HAP-1 (cell line): Measurements from ENCODE around the gene VWF.
"Not testable (repeated sequence)": the region's sequence is repeated elsewhere in the genome, so short reads cannot be mapped to it uniquely, and the experiment has no call there.

Experiments
- DNase-seq, 2 experiments: peaks; one replicate each; pipeline ENCODE4 v3.0.0-alpha.2; 2016 to 2020; ENCODE audit warnings: low spot score in 2 of 2
- H3K27me3 ChIP-seq: fragments of 250-450 bp; sonication (Bioruptor Pico); 2 replicates; pipeline ENCODE4 v1.5.1; 2020; ENCODE audit warnings: low read depth, mild to moderate bottlenecking, moderate library complexity
- H3K36me3 ChIP-seq: fragments of 250-450 bp; sonication (Bioruptor Pico); replicated peaks from 2 replicates; pipeline ENCODE4 v1.5.1; 2020; ENCODE audit warnings: mild to moderate bottlenecking
- H3K4me1 ChIP-seq: fragments of 250-450 bp; sonication (Bioruptor Pico); 2 replicates; pipeline ENCODE4 v1.5.1; 2020; ENCODE audit warnings: mild to moderate bottlenecking
- H3K4me3 ChIP-seq: fragments of 250-450 bp; sonication (Bioruptor Pico); 2 replicates; pipeline ENCODE4 v1.5.1; 2020; ENCODE audit warnings: mild to moderate bottlenecking, moderate library complexity
- H3K9me3 ChIP-seq: fragments of 250-450 bp; sonication (Bioruptor Pico); 2 replicates; pipeline ENCODE4 v1.5.1; 2020; ENCODE audit warnings: mild to moderate bottlenecking, moderate library complexity
- in situ Hi-C: fragments of 300-500 bp; cut with MboI; formaldehyde crosslinking; loops from 3 replicates; pipeline ENCODE4 v1.14.3; 2020; ENCODE audit warnings: low sequenced_read_pairs, inconsistent platforms, mixed read lengths

VWF gene

DNA sequence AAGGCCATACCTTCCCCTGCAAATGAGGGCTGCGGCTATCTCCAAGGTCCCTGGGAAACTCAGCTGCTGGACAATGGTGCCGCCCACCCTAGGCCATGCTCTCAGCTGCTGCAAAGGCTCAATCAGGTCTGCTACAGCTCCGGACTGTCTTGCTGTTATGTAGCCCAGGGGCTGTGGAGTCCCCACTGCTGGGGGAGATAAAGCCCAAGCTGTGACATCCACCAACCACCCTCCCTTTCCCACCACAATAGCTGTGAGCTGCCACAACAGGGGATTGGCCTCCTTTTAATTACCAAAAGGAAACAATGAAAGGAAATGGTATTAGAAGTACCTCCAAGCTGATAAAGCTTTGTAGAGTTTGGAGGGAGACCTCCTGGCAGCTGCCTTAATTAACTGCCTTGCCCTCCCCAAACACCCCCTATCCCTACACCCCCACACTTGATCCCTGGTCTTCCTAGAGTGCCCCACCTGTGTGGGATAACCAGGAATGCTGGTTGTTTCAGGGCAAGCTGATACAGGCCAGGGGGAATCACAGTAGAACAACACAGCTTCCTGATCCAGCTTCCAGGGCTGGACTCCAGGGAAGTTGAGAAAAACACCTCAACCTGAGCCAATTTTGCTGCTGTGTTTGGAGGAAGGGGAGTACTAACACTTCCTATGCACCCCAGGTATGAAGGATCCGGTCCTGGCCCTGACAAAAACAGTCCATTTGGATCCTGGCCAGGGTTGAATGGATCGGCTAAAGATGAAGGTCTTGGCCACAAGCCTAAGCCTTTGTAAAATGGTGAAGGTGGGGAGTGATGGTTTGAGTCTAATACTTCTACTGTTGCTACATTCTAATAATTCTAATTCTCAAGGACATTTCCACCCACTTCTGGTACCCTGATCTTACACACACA lies at the start of gene VWF:
TSS of gene VWF (minus strand) at position 260 of the 899 bp plus-strand sequence. CDS start 1,474 bp downstream, outside the sequence.
- Histone ChIP-seq H3K9me3 (no peaks in the 10 kb centered on the region), H3K4me3 (no peak within 1 kb of the TSS), H3K4me1 (no peaks in the 10 kb centered on the region), H3K36me3 (no peaks in the 10 kb centered on the region), H3K27me3 (no peaks in the 10 kb centered on the region)
- in situ Hi-C loops = no loop called here
- no peak for DNase-seq

DNA sequence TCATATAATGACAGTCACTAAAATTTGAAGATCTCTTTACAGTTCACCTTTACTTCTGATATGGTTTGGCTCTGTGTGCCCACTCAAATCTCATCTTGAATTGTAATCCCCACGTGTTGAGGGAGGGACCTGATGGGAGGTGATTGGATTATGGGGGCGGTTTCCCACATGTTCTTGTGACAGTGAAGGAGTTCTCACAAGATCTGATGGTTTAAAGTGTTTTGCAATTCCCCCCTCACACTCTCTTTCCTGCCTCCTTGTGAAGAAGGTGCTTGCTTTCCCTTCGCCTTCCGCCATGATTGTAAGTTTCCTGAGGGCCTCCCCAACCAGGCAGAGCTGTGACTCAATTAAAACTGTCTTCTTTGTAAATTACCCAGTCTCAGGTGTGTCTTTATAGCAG lies 48.4 kb upstream of the VWF start:
- H3K36me3 ChIP-seq = no peaks in the 10 kb centered on the region
- H3K9me3 ChIP-seq = no peaks in the 10 kb centered on the region
- DNase-seq = no peak
- H3K27me3 ChIP-seq = no peaks in the 10 kb centered on the region
- in situ Hi-C loops = no loop called here
- no peaks in the 10 kb centered on the region for H3K4me1 ChIP-seq
- H3K4me3 ChIP-seq = no peak overlapping the region

DNA sequence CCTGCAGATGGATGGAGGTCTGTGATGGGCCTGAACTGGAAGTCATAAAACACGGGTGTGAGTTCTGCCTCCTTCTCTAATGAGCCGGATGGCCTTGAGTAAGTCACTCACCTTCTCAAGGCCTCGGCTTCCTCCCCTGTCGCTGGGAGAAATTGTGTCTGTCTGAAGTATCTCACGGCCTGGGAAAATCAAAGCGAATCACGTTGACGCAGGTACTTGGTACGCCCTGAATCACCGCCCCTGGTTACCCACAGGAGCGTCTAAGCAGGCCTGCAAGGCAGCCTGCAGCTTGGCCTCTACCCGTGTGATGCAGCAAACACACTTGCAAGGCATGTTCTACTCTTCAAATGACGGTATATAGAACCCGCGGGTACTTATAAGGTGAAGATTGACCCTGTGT lies 47.6 kb upstream of the VWF start:
- H3K36me3 ChIP-seq = no peaks in the 10 kb centered on the region
- no peaks in the 10 kb centered on the region for H3K27me3 ChIP-seq

DNA sequence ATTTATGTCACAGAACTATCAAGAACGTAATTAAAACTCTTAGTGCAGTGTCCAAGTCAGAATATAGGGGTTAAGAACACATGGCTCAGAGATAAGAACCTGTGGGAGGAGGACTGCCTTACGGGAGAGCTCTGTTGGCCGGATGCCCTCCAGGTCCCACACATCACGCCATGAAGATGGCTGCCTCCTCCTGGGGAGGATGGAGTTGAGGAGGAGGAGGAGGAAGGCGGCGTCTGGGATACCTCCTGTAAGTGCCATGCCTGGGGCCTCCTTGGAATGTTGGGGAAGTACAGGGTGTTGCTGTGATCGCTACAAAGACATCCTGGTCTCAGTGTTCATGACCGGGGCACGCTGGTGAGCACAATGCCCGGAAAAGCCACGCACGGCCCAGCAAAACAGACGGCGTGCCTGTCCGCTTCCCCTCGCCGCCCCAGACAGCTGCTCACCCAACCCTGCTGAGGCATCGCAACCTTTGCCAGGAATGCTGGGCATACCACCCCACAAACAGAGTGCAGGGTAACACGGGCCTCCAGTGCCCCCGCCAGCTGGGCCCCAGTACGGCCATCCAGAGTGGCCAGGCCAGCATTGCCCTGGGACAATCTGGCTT lies 47.0 kb upstream of the VWF start:
- Histone ChIP-seq H3K4me3 (no peak overlapping the region), H3K36me3 (no peaks in the 10 kb centered on the region), H3K9me3 (no peaks in the 10 kb centered on the region), H3K27me3 (no peaks in the 10 kb centered on the region), H3K4me1 (no peaks in the 10 kb centered on the region)
- in situ Hi-C loops = no loop called here
- no peak for DNase-seq

More for the DNA sequence above, 47.6 kb upstream of the VWF start:
- no peaks in the 10 kb centered on the region for H3K4me1 ChIP-seq
- in situ Hi-C loops = no loop called here
- no peak for DNase-seq
- no peak overlapping the region for H3K4me3 ChIP-seq
- H3K9me3 ChIP-seq = no peaks in the 10 kb centered on the region

DNA sequence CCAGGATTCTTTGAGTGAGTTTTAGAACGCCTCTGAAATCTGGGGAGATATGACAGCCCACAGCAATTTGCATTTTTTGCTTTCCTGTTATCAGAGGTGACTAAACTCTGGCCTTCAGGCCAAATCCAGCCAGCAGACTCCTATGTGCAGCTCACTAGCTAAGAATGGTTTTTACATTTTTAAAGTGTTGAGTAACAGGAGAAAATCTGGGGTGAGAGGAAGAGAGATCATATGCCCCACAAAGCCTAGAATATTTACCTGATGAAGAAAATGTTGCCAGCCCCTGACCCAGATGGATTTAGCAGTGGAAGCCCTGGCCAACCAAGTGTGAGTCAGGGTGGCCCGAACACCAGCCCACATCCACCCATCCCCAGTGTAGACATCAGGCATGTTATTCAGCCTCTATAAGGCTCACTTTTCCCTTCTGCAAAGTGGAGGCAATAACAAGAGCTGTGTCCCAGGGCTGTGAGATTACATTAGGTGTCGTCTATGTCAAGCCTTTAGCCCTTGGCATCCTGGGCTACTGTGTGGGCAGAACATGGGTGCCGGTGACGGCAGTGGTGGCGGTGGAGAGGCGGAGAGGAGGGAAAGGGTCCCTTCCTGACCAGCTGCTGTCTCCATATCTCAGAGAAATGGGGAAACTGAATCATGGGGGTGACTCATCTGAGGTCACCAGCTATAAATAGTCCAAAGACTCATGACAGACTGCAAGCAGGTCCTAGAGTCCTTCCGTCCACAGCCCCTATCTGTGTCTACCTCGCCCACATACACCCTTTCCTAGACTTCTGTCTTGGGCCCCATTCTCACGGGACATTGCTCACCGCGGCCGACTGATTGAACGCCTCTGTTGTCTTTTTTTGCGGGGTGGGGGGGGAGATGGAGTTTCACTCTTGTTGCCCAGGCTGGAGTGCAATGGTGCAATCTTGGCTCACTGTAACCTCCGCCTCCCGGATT lies 43.1 kb upstream of the VWF start:
- Histone ChIP-seq H3K4me3 (no peak overlapping the region), H3K27me3 (no peaks in the 10 kb centered on the region), H3K9me3 (no peaks in the 10 kb centered on the region), H3K36me3 (no peaks in the 10 kb centered on the region), H3K4me1 (no peaks in the 10 kb centered on the region)
- in situ Hi-C loops = no loop called here
- no peak for DNase-seq

DNA sequence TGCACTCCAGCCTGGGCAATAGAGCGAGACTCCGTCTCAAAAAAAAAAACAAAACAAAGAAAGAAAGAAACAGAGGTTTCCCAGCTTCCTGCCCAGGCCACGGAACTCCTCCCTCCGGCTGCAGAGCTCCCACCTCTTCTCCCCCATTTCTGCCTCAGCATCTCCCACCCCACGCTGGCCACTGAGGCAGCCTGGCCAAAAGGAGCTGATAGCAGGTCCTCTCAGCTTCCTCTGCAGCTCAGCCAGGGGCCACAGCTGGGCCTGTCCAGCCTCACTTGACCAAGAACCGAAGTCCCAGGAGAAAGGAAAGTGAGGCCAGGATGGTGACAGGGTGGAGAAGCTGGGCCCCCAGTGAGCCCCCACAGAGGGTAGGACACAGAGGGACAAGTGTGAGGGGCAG lies 42.3 kb upstream of the VWF start:
- in situ Hi-C loops = no loop called here
- DNase-seq = no peak
- Histone ChIP-seq H3K4me1 (no peaks in the 10 kb centered on the region), H3K4me3 (no peak overlapping the region), H3K9me3 (no peaks in the 10 kb centered on the region), H3K36me3 (no peaks in the 10 kb centered on the region), H3K27me3 (no peaks in the 10 kb centered on the region)

DNA sequence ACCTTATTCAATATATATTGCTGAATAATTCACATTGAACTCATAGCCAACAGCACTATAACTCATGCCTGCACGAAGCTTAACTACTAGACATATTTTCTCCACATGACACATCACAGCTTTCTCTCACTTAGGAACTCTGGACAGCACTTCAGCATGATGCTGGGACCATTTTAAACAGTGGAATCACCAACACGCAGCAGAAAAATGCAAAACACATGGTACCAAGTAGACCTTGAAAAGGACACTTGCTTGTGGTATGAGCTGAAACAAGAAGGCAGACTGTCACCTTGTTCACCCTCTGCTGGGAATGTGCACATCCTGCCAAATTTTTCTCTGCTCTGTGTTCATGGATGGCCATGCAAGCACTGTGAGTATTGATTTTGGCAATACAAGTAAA lies 40.9 kb upstream of the VWF start:
- Histone ChIP-seq H3K36me3 (no peaks in the 10 kb centered on the region), H3K9me3 (no peaks in the 10 kb centered on the region), H3K4me1 (no peaks in the 10 kb centered on the region), H3K27me3 (no peaks in the 10 kb centered on the region), H3K4me3 (no peak overlapping the region)
- in situ Hi-C loops = no loop called here
- DNase-seq = no peak

DNA sequence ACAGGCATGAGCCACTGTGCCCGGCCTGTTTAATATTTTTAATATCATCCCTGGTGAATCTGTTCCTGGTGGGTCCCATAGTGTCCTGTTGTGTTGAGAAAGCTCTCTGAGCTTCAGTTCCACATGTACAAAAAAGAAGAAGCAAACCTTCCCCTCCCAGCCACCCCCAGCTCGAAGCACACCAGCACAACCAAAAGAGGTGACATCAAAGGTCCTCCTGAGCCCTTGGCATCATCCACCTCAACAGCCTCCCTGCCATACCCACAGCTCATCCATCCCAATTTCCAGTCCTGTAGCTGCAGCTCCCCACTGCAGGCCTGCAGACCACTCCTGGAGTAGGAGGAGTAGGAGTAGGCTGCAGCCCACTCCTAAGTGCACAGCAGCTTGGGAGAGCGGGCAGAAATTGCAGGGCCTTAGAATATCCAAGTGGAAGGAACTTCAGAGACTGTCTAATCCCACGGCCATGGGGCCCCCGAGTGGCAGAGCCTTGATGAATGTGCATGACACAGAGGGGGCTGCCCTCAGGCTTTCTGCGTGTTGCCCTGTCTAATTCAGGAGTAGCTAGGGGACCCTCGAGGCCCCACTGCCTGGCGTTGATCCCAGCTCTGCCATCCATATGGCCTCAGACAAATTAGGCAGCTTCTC lies 39.1 kb upstream of the VWF start:
- no peaks in the 10 kb centered on the region for H3K27me3 ChIP-seq
- in situ Hi-C loops = no loop called here
- H3K9me3 ChIP-seq = no peaks in the 10 kb centered on the region
- H3K4me1 ChIP-seq = no peaks in the 10 kb centered on the region
- no peaks in the 10 kb centered on the region for H3K36me3 ChIP-seq
- H3K4me3 ChIP-seq = no peak overlapping the region
- DNase-seq = no peak

DNA sequence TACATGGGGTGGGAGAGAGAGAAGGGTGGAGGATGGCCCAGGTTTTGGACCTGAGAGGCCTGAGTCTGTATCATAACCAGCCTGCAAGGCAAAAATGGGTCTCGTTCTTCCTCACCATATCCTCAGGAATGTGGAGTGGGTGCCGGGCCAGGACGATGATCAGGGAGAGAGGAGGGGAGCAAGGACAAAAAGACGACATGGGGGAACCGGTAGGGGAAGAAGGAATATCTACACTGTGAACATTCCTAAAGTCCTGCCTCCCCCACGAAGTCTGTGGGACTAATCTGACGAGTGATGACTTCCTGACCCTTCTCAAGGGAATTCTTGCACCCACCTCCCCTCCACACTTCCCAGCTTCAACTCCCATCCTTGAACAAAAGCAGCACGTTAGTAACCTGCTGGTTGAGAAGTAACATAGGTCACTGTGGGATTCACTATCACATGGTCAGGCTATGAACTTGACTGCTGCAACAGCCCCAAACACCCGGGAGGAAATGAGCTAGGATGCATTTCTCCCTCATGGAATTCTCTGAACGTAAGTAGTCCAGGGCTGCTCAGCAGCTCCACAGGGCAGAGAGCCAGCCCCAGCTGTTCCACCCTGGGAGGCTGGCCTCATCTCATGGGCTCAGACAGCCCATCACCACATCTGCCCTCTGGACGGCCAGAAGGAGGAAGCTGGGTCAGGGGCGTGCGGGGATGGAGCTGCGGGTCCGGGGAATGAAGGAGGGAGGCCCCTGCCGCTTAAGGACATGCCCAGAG lies 36.8 kb upstream of the VWF start:
- no peak overlapping the region for H3K4me3 ChIP-seq
- no peaks in the 10 kb centered on the region for H3K27me3 ChIP-seq
- no peaks in the 10 kb centered on the region for H3K9me3 ChIP-seq
- DNase-seq = no peak
- H3K4me1 ChIP-seq = no peaks in the 10 kb centered on the region
- no peaks in the 10 kb centered on the region for H3K36me3 ChIP-seq
- in situ Hi-C loops = no loop called here

DNA sequence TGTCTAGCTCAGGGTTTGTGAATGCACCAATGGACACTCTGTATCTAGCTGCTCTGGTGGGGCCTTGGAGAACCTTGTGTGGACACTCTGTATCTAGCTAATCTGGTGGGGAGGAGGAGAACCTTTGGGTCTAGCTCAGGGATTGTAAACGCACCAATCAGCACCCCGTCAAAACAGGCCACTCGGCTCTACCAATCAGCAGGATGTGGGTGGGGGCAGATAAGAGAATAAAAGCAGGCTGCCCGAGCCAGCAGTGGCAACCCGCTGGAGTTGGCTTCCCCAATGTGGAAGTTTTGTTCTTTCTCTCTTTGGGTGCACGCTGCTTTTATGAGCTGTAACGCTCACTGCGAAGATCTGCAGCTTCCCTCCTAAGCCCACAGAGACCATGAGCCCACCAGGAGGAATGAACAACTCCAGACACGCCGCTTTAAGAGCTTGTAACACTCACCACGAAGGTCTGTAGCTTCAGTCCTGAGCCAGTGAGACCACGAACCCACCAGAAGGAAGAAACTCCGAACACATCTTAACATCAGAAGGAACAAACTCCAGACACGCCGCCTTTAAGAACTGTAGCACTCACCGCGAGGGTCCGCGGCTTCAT lies 35.7 kb upstream of the VWF start:
- H3K9me3 ChIP-seq, H3K4me1 ChIP-seq, in situ Hi-C loops, DNase-seq, H3K27me3 ChIP-seq, H3K36me3 ChIP-seq, H3K4me3 ChIP-seq: not testable (repeated sequence)

DNA sequence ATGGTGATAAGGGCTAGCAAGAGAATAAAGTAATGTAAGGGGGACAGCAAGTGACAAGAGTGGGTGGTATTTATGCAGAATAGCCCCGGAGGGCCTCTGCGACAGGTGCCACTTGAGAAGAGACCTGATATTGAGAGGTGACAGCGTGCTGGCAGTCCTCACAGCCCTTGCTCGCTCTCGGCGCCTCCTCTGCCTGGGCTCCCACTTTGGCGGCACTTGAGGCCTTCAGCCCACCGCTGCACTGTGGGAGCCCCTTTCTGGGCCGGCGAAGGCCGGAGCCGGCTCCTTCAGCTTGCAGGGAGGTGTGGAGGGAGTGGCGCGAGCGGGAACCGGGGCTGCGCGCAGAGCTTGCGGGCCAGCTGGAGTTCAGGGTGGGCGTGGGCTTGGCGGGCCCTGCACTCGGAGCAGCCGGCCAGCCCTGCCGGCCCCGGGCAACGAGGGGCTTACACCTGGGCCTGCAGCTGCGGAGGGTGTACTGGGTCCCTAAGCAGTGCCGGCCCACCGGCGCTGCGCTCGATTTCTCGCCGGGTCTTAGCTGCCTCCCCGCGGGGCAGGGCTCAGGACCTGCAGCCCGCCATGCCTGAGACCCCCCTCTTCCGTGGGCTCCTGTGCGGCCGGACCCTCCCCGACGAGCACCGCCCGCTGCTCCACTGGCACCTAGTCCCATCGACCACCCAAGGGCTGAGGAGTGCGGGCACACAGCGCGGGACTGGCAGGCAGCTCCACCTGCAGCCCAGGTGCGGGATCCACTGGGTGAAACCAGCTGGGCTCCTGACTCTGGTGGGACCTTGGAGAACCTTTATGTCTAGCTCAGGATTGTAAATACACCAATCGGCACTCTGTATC lies 34.9 kb upstream of the VWF start:
- H3K4me3 ChIP-seq, H3K4me1 ChIP-seq, DNase-seq, H3K36me3 ChIP-seq, H3K9me3 ChIP-seq, H3K27me3 ChIP-seq, in situ Hi-C loops: not testable (repeated sequence)

DNA sequence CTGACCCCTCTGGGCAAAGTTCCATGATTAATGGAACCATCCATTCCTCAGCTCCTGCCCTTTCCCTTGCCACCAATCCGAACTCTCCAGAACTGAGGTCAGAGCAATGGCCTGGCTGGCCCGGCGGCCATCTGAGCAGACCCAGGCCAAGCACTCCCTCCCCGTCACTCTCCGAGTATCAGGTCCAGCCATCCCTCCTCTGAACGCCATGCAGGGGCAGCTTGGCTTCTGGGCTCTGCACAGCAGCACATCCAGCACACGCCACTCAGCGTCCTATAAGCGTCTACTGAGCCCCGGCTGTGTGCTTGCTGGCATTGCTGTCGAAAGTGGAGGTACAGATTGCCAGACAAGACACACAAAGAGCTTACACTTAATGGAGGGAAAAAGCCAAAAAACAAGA lies 34.3 kb upstream of the VWF start:
- Histone ChIP-seq H3K9me3 (no peaks in the 10 kb centered on the region), H3K4me1 (no peaks in the 10 kb centered on the region), H3K36me3 (no peaks in the 10 kb centered on the region), H3K27me3 (no peaks in the 10 kb centered on the region), H3K4me3 (no peak overlapping the region)
- in situ Hi-C loops = no loop called here
- DNase-seq = no peak
